GM21723 (cell line): ENCODE data around the gene KIF18B.

Source experiments
- ATAC-seq: cut with Tn5 transposase; IDR thresholded peaks from one replicate; pipeline ENCODE4 v1.9.1; 2021; ENCODE audit warnings: mild to moderate bottlenecking, moderate library complexity; ENCODE audit not compliant: unreplicated experiment

KIF18B gene

GRCh38 chr17:44941712-44942331, 5.8 kb downstream of the KIF18B start:
- no peak for ATAC-seq

- no peak for ATAC-seq
These were observed 6.8 kb downstream of the KIF18B start for GRCh38 chr17:44940768-44941167.

GRCh38 chr17:44940317-44940716, 7.3 kb downstream of the KIF18B start:
- ATAC-seq: no peak

- ATAC-seq: no peak
These were observed 12.5 kb downstream of the KIF18B start for GRCh38 chr17:44935116-44935515.

GRCh38 chr17:44934745-44935105, 12.8 kb downstream of the KIF18B start:
- no peak for ATAC-seq

GRCh38 chr17:44933824-44934744, 13.5 kb downstream of the KIF18B start:
- ATAC-seq: no peak

- ATAC-seq: no peak
These were observed 14.8 kb downstream of the KIF18B start for GRCh38 chr17:44932787-44933097.

- no peak for ATAC-seq
These were observed 15.3 kb downstream of the KIF18B start for GRCh38 chr17:44932096-44932786.

GRCh38 chr17:44931376-44931775, 16.2 kb downstream of the KIF18B start:
- ATAC-seq: no peak

- ATAC-seq: no peak
These were observed 16.9 kb downstream of the KIF18B start for GRCh38 chr17:44930667-44931066.

GRCh38 chr17:44928950-44929720, 18.4 kb downstream of the KIF18B start:
- ATAC-seq: no peak

GRCh38 chr17:44928136-44928535, 19.4 kb downstream of the KIF18B start:
- no peak for ATAC-seq

- no peak for ATAC-seq
These were observed 19.9 kb downstream of the KIF18B start for GRCh38 chr17:44927696-44928095.

- no peak for ATAC-seq
These were observed 20.6 kb downstream of the KIF18B start for GRCh38 chr17:44926821-44927525.

GRCh38 chr17:44925731-44926697, 21.6 kb downstream of the KIF18B start:
- ATAC-seq: no peak

GRCh38 chr17:44924107-44924544, 23.4 kb downstream of the KIF18B start:
- no peak for ATAC-seq

GRCh38 chr17:44922746-44923470, 24.7 kb downstream of the KIF18B start:
- no peak for ATAC-seq

GRCh38 chr17:44922136-44922535, 25.4 kb downstream of the KIF18B start:
- no peak for ATAC-seq
